ENCODE results near the gene CLDN6.

Gene CLDN6

GRCh38 chr16:2988590-2989099, 29.3 kb downstream of the CLDN6 start:
- H3K27ac ChIP-seq = no peak overlapping the region
- TF ChIP-seq CTCF (IDR thresholded peaks at IDR 0.05) = no peak
- TF ChIP-seq ZFX (IDR thresholded peaks at IDR 0.05; ENCODE audit: borderline replicate concordance) = no peak

GRCh38 chr16:2987833-2988232, 30.1 kb downstream of the CLDN6 start:
- TF ChIP-seq ZFX (IDR thresholded peaks at IDR 0.05; ENCODE audit: borderline replicate concordance) = no peak
- TF ChIP-seq CTCF (IDR thresholded peaks at IDR 0.05) = no peak
- no peak overlapping the region for H3K27ac ChIP-seq

- H3K27ac ChIP-seq = no peak overlapping the region
- TF ChIP-seq ZFX (IDR thresholded peaks at IDR 0.05; ENCODE audit: borderline replicate concordance) = no peak
- no peak for TF ChIP-seq CTCF (IDR thresholded peaks at IDR 0.05)
Measured at GRCh38 chr16:2987286-2987685, 30.7 kb downstream of the CLDN6 start.

GRCh38 chr16:2986623-2987188, 31.3 kb downstream of the CLDN6 start:
- no peak overlapping the region for H3K27ac ChIP-seq
- TF ChIP-seq ZFX (IDR thresholded peaks at IDR 0.05; ENCODE audit: borderline replicate concordance) = no peak
- no peak for TF ChIP-seq CTCF (IDR thresholded peaks at IDR 0.05)

- H3K27ac ChIP-seq = no peak overlapping the region
- TF ChIP-seq CTCF (IDR thresholded peaks at IDR 0.05) (no peak), ZFX (IDR thresholded peaks at IDR 0.05; ENCODE audit: borderline replicate concordance) (no peak)
Measured at GRCh38 chr16:2985893-2986355, 32.1 kb downstream of the CLDN6 start.

GRCh38 chr16:2985462-2985861, 32.5 kb downstream of the CLDN6 start:
- no peak overlapping the region for H3K27ac ChIP-seq
- no peak for TF ChIP-seq CTCF (IDR thresholded peaks at IDR 0.05)
- no peak for TF ChIP-seq ZFX (IDR thresholded peaks at IDR 0.05; ENCODE audit: borderline replicate concordance)

GRCh38 chr16:2983706-2984136, 34.3 kb downstream of the CLDN6 start:
- H3K27ac ChIP-seq = peak overlapping the region; percentile 41; the same call in 1 of the 2 replicates
- no peak for TF ChIP-seq ZFX (IDR thresholded peaks at IDR 0.05; ENCODE audit: borderline replicate concordance)
- TF ChIP-seq CTCF (IDR thresholded peaks at IDR 0.05) = peak; percentile 97

All from 22Rv1 (cell line).